Liver (tissue), 9 donors: Measurements from ENCODE around the gene JPT2. TPM values are rescaled to one million over a fixed set of nuclear protein-coding genes. Genes with fewer than 3 reads are reported as not detected.

ENCODE experiments used
- DNase-seq: peaks from one replicate; pipeline ENCODE4 v3.0.0-alpha.2; 2017; ENCODE audit warnings: low spot score
- H3K27ac ChIP-seq, 2 donors: one replicate each; pipeline ENCODE4 v1.7.0; 2013; ENCODE audit warnings: inconsistent platforms in 2 of 2, low read length in 2 of 2, control low read depth in 1 of 2, low read depth in 1 of 2, mild to moderate bottlenecking in 1 of 2
- H3K27me3 ChIP-seq, 4 donors: one replicate each; pipeline versions ENCODE4 v1.6.1 to v1.7.0; 2013; ENCODE audit warnings: low read length in 3 of 4, inconsistent platforms in 1 of 4, mild to moderate bottlenecking in 1 of 4, moderate library complexity in 1 of 4; ENCODE audit not compliant: control insufficient read depth in 4 of 4, insufficient read depth in 4 of 4
- H3K36me3 ChIP-seq, 4 donors: one replicate each; pipeline versions ENCODE4 v1.6.1 to v1.7.0; 2013; ENCODE audit warnings: low read length in 3 of 4, mild to moderate bottlenecking in 3 of 4, low read depth in 1 of 4, moderate library complexity in 1 of 4; ENCODE audit not compliant: control insufficient read depth in 4 of 4, insufficient read depth in 3 of 4
- H3K4me1 ChIP-seq, 4 donors: one replicate each; pipeline versions ENCODE4 v1.6.1 to v1.7.0; 2013; ENCODE audit warnings: low read length in 3 of 4, mild to moderate bottlenecking in 3 of 4, moderate library complexity in 1 of 4; ENCODE audit not compliant: control insufficient read depth in 4 of 4, insufficient read depth in 4 of 4
- H3K4me3 ChIP-seq, 3 donors: one replicate each; pipeline versions ENCODE4 v1.6.1 to v1.7.0; 2013; ENCODE audit warnings: low read length in 3 of 3, control low read depth in 1 of 3, low read depth in 1 of 3, mild to moderate bottlenecking in 1 of 3
- H3K9ac ChIP-seq, 2 donors: one replicate each; pipeline ENCODE4 v1.7.0; 2013; ENCODE audit warnings: low read length in 2 of 2, mild to moderate bottlenecking in 2 of 2, moderate library complexity in 2 of 2, control low read depth in 1 of 2, low read depth in 1 of 2
- H3K9me3 ChIP-seq, 4 donors: one replicate each; pipeline versions ENCODE4 v1.6.1 to v1.7.0; 2013; ENCODE audit warnings: low read length in 3 of 4; ENCODE audit not compliant: control insufficient read depth in 4 of 4
- ATF3 ChIP-seq: IDR thresholded peaks from 2 replicates; pipeline ENCODE4 v1.6.1; 2016; ENCODE audit warnings: antibody characterized with exemption
- CTCF ChIP-seq: fragments of 150-350 bp; IDR thresholded peaks from 2 replicates; pipeline ENCODE4 v1.5.1; 2017; ENCODE audit warnings: improper control_type of control experiment, low read depth, low read length; ENCODE audit not compliant: missing input control
- EGR1 ChIP-seq, 2 donors: IDR thresholded peaks; 2 replicates each; pipeline ENCODE4 v1.6.1; 2016 to 2018; ENCODE audit warnings: antibody characterized with exemption in 2 of 2, low read depth in 2 of 2
- FOXA1 ChIP-seq: IDR thresholded peaks from 2 replicates; pipeline ENCODE4 v1.6.1; 2016; ENCODE audit warnings: antibody characterized with exemption
- FOXA2 ChIP-seq: IDR thresholded peaks from 2 replicates; pipeline ENCODE4 v1.6.1; 2016; ENCODE audit warnings: antibody characterized with exemption
- GABPA ChIP-seq, 2 donors: IDR thresholded peaks in 1 of 2; conservative IDR thresholded peaks in 1 of 2; 2 replicates each; pipeline ENCODE4 v1.6.1; 2016; ENCODE audit warnings: antibody characterized with exemption in 2 of 2, mild to moderate bottlenecking in 1 of 2, moderate library complexity in 1 of 2
- HNF4A ChIP-seq, 2 donors: conservative IDR thresholded peaks; 2 replicates each; pipeline ENCODE4 v1.6.1; 2016; ENCODE audit warnings: antibody characterized with exemption in 2 of 2, mild to moderate bottlenecking in 2 of 2
- HNF4G ChIP-seq: IDR thresholded peaks from 2 replicates; pipeline ENCODE4 v1.6.1; 2016; ENCODE audit warnings: antibody characterized with exemption
- JUND ChIP-seq, 2 donors: IDR thresholded peaks; 2 replicates each; pipeline ENCODE4 v1.6.1; 2016; ENCODE audit warnings: antibody characterized with exemption in 2 of 2
- NR2F2 ChIP-seq: IDR thresholded peaks from 2 replicates; pipeline ENCODE4 v1.6.1; 2016; ENCODE audit warnings: antibody characterized with exemption
- RAD21 ChIP-seq, 2 donors: IDR thresholded peaks; 2 replicates each; pipeline ENCODE4 v1.6.1; 2016; ENCODE audit warnings: antibody characterized with exemption in 2 of 2, mild to moderate bottlenecking in 2 of 2
- REST ChIP-seq: IDR thresholded peaks from 2 replicates; pipeline ENCODE4 v1.6.1; 2016; ENCODE audit warnings: antibody characterized with exemption, mild to moderate bottlenecking
- SP1 ChIP-seq: IDR thresholded peaks from 2 replicates; pipeline ENCODE4 v1.6.1; 2018; ENCODE audit warnings: antibody characterized with exemption, mild to moderate bottlenecking
- TAF1 ChIP-seq: conservative IDR thresholded peaks from 2 replicates; pipeline ENCODE4 v1.6.1; 2016; ENCODE audit warnings: antibody characterized with exemption, mild to moderate bottlenecking
- YY1 ChIP-seq: IDR thresholded peaks from 2 replicates; pipeline ENCODE4 v1.6.1; 2016; ENCODE audit warnings: antibody characterized with exemption, mild to moderate bottlenecking
- ZBTB33 ChIP-seq: IDR thresholded peaks from 2 replicates; pipeline ENCODE4 v1.6.1; 2016; ENCODE audit warnings: antibody characterized with exemption
- WGBS: extraction: QIAGEN DNeasy Blood & Tissue Kit; methylation state at CpG from one replicate; pipeline ENCODE4 v1.1.7; 2013; 5-methylcytosine and 5-hydroxymethylcytosine counted together
- polyA plus RNA-seq, 2 donors: library from polyadenylated mRNA; stranded (reverse) in 1 of 2; unstranded in 1 of 2; fragments of 200-250 nt in 1 of 2; fragments of >200 nt in 1 of 2; fragmentation: Nextera tagmentation in 1 of 2; extraction: Ambion mirVana in 1 of 2; gene quantifications; one replicate each; pipeline versions ENCODE4 v1.2.1 to v1.2.3, GENCODE V29; 2013 to 2015
- total RNA-seq, 2 donors: library from RNA; depleted of rRNA; stranded (reverse); fragments of >200 nt; gene quantifications; one replicate each; pipeline ENCODE4 v1.2.3, GENCODE V29; 2014
- donor health status: healthy.
- donor health status: healthy.
- donor health status: healthy.
- donor health status: healthy.
- donor health status: healthy.

The JPT2 gene
- total and polyA plus RNA-seq, 4 donors: 7.4 to 32.6 (median 28.4) TPM

- TF ChIP-seq ZBTB33: no peak
- TF ChIP-seq FOXA2: peak; percentile 53
- no peak for DNase-seq
- WGBS: 69% methylated on average over 20 of the region's 20 CpGs
- Histone ChIP-seq H3K36me3 (peaks cover 7 to 64% (median 20%) of the 10 kb centered on the region in 4 donors), H3K27me3 (no peaks in the 10 kb centered on the region), H3K27ac (no peak overlapping the region), H3K4me3 (no peak overlapping the region), H3K4me1 (peaks cover 0 to 3% (median 0%) of the 10 kb centered on the region in 4 donors), H3K9ac (no peak overlapping the region), H3K9me3 (no peaks in the 10 kb centered on the region)
These were observed 47.4 kb upstream of the JPT2 start for GRCh38 chr16:1630450-1631213.

- H3K27ac ChIP-seq: no peak overlapping the region
- no peak for DNase-seq
- WGBS: 89% methylated on average over 9 of the region's 9 CpGs
- H3K4me1 ChIP-seq: peaks cover 0 to 3% (median 0%) of the 10 kb centered on the region in 4 donors
- TF ChIP-seq FOXA1: no peak
- TF ChIP-seq HNF4A (conservative IDR thresholded peaks at IDR 0.05): no peak
- no peak for TF ChIP-seq ATF3
- TF ChIP-seq HNF4G: no peak
- TF ChIP-seq RAD21 (IDR thresholded peaks at IDR 0.05): no peak
- no peak for TF ChIP-seq JUND (IDR thresholded peaks at IDR 0.05)
- no peak for TF ChIP-seq REST
- TF ChIP-seq YY1: no peak
- H3K9me3 ChIP-seq: no peaks in the 10 kb centered on the region
- H3K27me3 ChIP-seq: no peaks in the 10 kb centered on the region
- H3K36me3 ChIP-seq: peaks cover 7 to 63% (median 20%) of the 10 kb centered on the region in 4 donors
- H3K9ac ChIP-seq: no peak overlapping the region
- no peak overlapping the region for H3K4me3 ChIP-seq
These were observed 46.8 kb upstream of the JPT2 start for GRCh38 chr16:1631230-1631629.

- Histone ChIP-seq H3K9me3 (no peaks in the 10 kb centered on the region), H3K36me3 (peaks cover 7 to 62% (median 18%) of the 10 kb centered on the region in 4 donors), H3K27ac (no peak overlapping the region), H3K4me3 (no peak overlapping the region), H3K27me3 (no peaks in the 10 kb centered on the region), H3K4me1 (peaks cover 0 to 3% (median 0%) of the 10 kb centered on the region in 4 donors), H3K9ac (no peak overlapping the region)
- 93% methylated on average over 18 of the region's 18 CpGs for WGBS
- TF ChIP-seq GABPA (IDR thresholded peaks at IDR 0.05 in 1 of 2, conservative IDR thresholded peaks at IDR 0.05 in 1 of 2) (no peak), SP1 (no peak), CTCF (no peak), NR2F2 (no peak), EGR1 (IDR thresholded peaks at IDR 0.05; ENCODE audit: low read depth in 2 of 2) (no peak), FOXA1 (no peak), TAF1 (no peak)
- DNase-seq: no peak
These were observed 46.0 kb upstream of the JPT2 start for GRCh38 chr16:1631931-1632637.
